Measurements from ENCODE around the gene COL11A2.

The COL11A2 gene

DNA sequence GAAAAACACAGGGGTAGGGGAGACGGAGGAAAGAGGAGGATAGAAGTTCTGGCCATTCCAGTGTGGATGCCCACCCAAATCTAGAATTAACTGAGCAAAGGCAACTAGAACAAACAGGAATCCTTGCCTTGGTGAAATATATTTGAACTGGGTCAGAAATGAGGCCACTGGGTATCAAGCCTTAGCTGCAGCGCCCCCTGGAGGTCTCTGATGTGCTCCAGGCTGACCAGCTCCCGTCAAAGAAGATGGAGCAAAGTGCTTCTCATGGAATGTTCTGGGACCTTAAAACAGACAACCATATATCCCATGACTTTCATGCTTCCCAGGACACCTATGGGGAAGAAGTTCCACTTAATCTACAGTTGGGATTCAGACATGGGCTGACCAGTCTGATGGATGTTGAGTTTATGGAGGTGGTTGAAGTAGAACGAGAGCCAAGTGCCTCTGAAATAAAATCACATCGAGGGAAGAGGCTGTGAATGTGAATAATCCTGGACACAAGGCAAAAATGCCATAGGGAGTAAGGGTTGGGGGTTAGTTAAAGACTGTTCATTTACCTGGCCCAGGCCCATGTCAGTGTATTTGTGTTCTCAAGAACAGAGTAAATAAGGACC lies 66.1 kb downstream of the COL11A2 start:
- peak; percentile 49; the same call in 2 of the 3 replicates for ATAC-seq
- TF ChIP-seq RARB (CRISPR knock-in tag; IDR thresholded peaks at IDR 0.05) (no peak), TCF4 (CRISPR knock-in tag; IDR thresholded peaks at IDR 0.05; ENCODE audit: borderline replicate concordance) (no peak), BACH2 (CRISPR knock-in tag; IDR thresholded peaks at IDR 0.05; ENCODE audit: borderline replicate concordance) (no peak), SNAI2 (CRISPR knock-in tag; IDR thresholded peaks at IDR 0.05) (no peak), ZNF70 (CRISPR knock-in tag; IDR thresholded peaks at IDR 0.05) (no peak), ARNTL (CRISPR knock-in tag; IDR thresholded peaks at IDR 0.05; ENCODE audit: borderline replicate concordance, low read depth) (no peak), ZC3H10 (CRISPR knock-in tag; IDR thresholded peaks at IDR 0.05) (no peak)
- TF ChIP-seq, protein P1, sequence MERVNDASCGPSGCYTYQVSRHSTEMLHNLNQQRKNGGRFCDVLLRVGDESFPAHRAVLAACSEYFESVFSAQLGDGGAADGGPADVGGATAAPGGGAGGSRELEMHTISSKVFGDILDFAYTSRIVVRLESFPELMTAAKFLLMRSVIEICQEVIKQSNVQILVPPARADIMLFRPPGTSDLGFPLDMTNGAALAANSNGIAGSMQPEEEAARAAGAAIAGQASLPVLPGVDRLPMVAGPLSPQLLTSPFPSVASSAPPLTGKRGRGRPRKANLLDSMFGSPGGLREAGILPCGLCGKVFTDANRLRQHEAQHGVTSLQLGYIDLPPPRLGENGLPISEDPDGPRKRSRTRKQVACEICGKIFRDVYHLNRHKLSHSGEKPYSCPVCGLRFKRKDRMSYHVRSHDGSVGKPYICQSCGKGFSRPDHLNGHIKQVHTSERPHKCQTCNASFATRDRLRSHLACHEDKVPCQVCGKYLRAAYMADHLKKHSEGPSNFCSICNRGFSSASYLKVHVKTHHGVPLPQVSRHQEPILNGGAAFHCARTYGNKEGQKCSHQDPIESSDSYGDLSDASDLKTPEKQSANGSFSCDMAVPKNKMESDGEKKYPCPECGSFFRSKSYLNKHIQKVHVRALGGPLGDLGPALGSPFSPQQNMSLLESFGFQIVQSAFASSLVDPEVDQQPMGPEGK (CRISPR knock-in tag; IDR thresholded peaks at IDR 0.05; ENCODE audit: borderline replicate concordance): no peak

DNA sequence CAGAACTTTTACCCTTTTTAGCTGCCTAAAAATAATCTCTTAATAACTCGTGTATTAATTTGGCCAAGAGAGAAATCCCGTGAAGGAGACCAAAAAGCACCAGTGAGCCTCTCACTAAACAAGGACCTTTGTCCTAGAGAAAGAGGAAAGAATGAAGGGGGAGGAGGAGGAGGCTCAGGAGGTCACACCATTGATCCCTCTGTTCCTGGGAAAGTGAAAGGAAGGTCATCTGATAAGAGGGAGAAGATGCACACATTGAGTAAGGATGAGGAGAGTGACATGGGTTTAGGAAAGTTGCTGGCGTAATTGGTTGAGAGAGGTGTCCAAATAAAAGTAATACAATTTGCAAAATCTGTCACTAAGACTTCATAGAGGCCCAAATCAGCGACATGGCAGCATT lies 67.3 kb downstream of the COL11A2 start:
- no peak for ATAC-seq
- TF ChIP-seq BACH2 (CRISPR knock-in tag; IDR thresholded peaks at IDR 0.05; ENCODE audit: borderline replicate concordance): no peak
- TF ChIP-seq ESRRG (CRISPR knock-in tag; IDR thresholded peaks at IDR 0.05): no peak
- TF ChIP-seq, protein P2, sequence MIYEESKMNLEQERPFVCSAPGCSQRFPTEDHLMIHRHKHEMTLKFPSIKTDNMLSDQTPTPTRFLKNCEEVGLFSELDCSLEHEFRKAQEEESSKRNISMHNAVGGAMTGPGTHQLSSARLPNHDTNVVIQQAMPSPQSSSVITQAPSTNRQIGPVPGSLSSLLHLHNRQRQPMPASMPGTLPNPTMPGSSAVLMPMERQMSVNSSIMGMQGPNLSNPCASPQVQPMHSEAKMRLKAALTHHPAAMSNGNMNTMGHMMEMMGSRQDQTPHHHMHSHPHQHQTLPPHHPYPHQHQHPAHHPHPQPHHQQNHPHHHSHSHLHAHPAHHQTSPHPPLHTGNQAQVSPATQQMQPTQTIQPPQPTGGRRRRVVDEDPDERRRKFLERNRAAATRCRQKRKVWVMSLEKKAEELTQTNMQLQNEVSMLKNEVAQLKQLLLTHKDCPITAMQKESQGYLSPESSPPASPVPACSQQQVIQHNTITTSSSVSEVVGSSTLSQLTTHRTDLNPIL (CRISPR knock-in tag; IDR thresholded peaks at IDR 0.05; ENCODE audit: low read depth): no peak

DNA sequence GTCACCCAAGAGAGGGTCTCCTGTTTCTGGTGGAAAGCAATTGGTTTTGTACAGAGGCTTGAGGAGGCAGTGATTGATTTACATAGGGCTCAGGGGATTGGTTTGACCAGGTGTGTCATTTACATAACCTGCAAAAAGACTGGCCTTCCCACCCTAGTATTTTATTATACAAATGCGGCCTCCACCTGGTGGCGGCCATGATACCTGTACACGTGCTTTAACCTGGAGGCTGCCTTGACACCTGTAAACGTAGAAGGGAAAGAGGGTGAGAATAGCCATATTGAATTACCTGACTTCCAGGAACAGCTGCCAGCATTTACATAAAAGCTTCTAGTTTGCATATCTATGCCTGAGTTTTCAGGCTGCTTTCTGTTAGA lies 67.8 kb downstream of the COL11A2 start:
- TF ChIP-seq ZNF565 (CRISPR knock-in tag; conservative IDR thresholded peaks at IDR 0.05; ENCODE audit: low read depth): no peak
- TF ChIP-seq, protein P1 (CRISPR knock-in tag; IDR thresholded peaks at IDR 0.05; ENCODE audit: borderline replicate concordance): no peak
- TF ChIP-seq ZFP3 (CRISPR knock-in tag; IDR thresholded peaks at IDR 0.05): no peak
- TF ChIP-seq, protein P2 (CRISPR knock-in tag; IDR thresholded peaks at IDR 0.05; ENCODE audit: low read depth): no peak
- no peak for TF ChIP-seq PPARA (CRISPR knock-in tag; IDR thresholded peaks at IDR 0.05; ENCODE audit: borderline replicate concordance)
- TF ChIP-seq, protein P3, sequence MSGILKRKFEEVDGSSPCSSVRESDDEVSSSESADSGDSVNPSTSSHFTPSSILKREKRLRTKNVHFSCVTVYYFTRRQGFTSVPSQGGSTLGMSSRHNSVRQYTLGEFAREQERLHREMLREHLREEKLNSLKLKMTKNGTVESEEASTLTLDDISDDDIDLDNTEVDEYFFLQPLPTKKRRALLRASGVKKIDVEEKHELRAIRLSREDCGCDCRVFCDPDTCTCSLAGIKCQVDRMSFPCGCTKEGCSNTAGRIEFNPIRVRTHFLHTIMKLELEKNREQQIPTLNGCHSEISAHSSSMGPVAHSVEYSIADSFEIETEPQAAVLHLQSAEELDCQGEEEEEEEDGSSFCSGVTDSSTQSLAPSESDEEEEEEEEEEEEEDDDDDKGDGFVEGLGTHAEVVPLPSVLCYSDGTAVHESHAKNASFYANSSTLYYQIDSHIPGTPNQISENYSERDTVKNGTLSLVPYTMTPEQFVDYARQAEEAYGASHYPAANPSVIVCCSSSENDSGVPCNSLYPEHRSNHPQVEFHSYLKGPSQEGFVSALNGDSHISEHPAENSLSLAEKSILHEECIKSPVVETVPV (CRISPR knock-in tag; IDR thresholded peaks at IDR 0.05): no peak
- no peak for TF ChIP-seq ZFP30 (CRISPR knock-in tag; IDR thresholded peaks at IDR 0.05)
- TF ChIP-seq RARB (CRISPR knock-in tag; IDR thresholded peaks at IDR 0.05): no peak
- TF ChIP-seq OSR1 (CRISPR knock-in tag; IDR thresholded peaks at IDR 0.05): no peak
- TF ChIP-seq, protein P4, sequence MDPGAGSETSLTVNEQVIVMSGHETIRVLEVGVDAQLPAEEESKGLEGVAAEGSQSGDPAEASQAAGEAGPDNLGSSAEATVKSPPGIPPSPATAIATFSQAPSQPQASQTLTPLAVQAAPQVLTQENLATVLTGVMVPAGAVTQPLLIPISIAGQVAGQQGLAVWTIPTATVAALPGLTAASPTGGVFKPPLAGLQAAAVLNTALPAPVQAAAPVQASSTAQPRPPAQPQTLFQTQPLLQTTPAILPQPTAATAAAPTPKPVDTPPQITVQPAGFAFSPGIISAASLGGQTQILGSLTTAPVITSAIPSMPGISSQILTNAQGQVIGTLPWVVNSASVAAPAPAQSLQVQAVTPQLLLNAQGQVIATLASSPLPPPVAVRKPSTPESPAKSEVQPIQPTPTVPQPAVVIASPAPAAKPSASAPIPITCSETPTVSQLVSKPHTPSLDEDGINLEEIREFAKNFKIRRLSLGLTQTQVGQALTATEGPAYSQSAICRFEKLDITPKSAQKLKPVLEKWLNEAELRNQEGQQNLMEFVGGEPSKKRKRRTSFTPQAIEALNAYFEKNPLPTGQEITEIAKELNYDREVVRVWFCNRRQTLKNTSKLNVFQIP (CRISPR knock-in tag; IDR thresholded peaks at IDR 0.05; ENCODE audit: borderline replicate concordance, low read depth): no peak
- TF ChIP-seq TCF4 (CRISPR knock-in tag; IDR thresholded peaks at IDR 0.05; ENCODE audit: borderline replicate concordance): no peak
- no peak for TF ChIP-seq BACH2 (CRISPR knock-in tag; IDR thresholded peaks at IDR 0.05; ENCODE audit: borderline replicate concordance)
- TF ChIP-seq TOX (CRISPR knock-in tag; IDR thresholded peaks at IDR 0.05; ENCODE audit: borderline replicate concordance): no peak
- TF ChIP-seq SNAI2 (CRISPR knock-in tag; IDR thresholded peaks at IDR 0.05): no peak
- TF ChIP-seq CSDC2 (CRISPR knock-in tag; IDR thresholded peaks at IDR 0.05): no peak
- TF ChIP-seq ZNF8 (CRISPR knock-in tag; IDR thresholded peaks at IDR 0.05): no peak
- no peak for TF ChIP-seq ESRRG (CRISPR knock-in tag; IDR thresholded peaks at IDR 0.05)
- TF ChIP-seq ZC3H10 (CRISPR knock-in tag; IDR thresholded peaks at IDR 0.05): no peak
- no peak for TF ChIP-seq ISL1 (CRISPR knock-in tag; IDR thresholded peaks at IDR 0.05)
- ATAC-seq: no peak

Measured in SK-N-SH treated with all-trans-retinoic acid at 6 μM for 48 hours (cell line).